A549 (cell line): Measurements from ENCODE around the gene GDF10.

Experiments used
- CTCF ChIP-seq: fragments of >200 bp; sonication (Bioruptor Twin); formaldehyde crosslinking; IDR thresholded peaks from 3 replicates; pipeline ENCODE4 v1.5.1; 2016
- FOSL2 ChIP-seq, 2 experiments: fragments of 450-650 bp in 1 of 2; fragments of >200 bp in 1 of 2; sonication (Bioruptor Twin) in 1 of 2; formaldehyde crosslinking; IDR thresholded peaks; 2 replicates each; pipeline versions ENCODE4 v1.5.0 to v1.6.1; 2016 to 2020; ENCODE audit warnings: mild to moderate bottlenecking in 1 of 2, moderate library complexity in 1 of 2
- JUNB ChIP-seq: fragments of >200 bp; sonication (Bioruptor Twin); formaldehyde crosslinking; IDR thresholded peaks from 2 replicates; pipeline ENCODE4 v1.6.1; 2016
- NR3C1 ChIP-seq: fragments of >200 bp; sonication (Bioruptor Twin); formaldehyde crosslinking; IDR thresholded peaks from 3 replicates; pipeline ENCODE4 v1.6.1; 2017
- PHF8 ChIP-seq: fragments of 200-600 bp; sonication (generic); IDR thresholded peaks from 2 replicates; pipeline ENCODE4 v1.6.1; 2016; ENCODE audit warnings: low read depth, mild to moderate bottlenecking, antibody characterized with exemption, moderate library complexity, borderline replicate concordance
- POLR2A ChIP-seq: IDR thresholded peaks from 2 replicates; pipeline ENCODE4 v1.6.1; 2012; ENCODE audit warnings: mild to moderate bottlenecking, low read length
- RAD21 ChIP-seq, 2 experiments: fragments of >200 bp in 1 of 2; sonication (Bioruptor Twin) in 1 of 2; formaldehyde crosslinking in 1 of 2; IDR thresholded peaks in 1 of 2; conservative IDR thresholded peaks in 1 of 2; 2 replicates in 1 of 2; 3 replicates in 1 of 2; pipeline ENCODE4 v1.6.1; 2012 to 2018; ENCODE audit warnings: inconsistent platforms in 1 of 2
- SMC3 ChIP-seq: fragments of >200 bp; sonication (Bioruptor Twin); formaldehyde crosslinking; IDR thresholded peaks from 3 replicates; pipeline ENCODE4 v1.6.1; 2018; ENCODE audit warnings: inconsistent platforms
- TF ChIP-seq, protein P1 (sequence below): IDR thresholded peaks from 2 replicates; pipeline ENCODE4 v1.6.1; 2012

GRCh38 chr10:47316131-47316530 is 16.1 kb downstream of the GDF10 start:
- no peak for TF ChIP-seq FOSL2 (IDR thresholded peaks at IDR 0.05)
- no peak for TF ChIP-seq FOSL2 (CRISPR knock-in tag; IDR thresholded peaks at IDR 0.05)
- no peak for TF ChIP-seq POLR2A
- no peak for TF ChIP-seq NR3C1
- TF ChIP-seq CTCF, result no peak
- TF ChIP-seq SMC3, result no peak
- no peak for TF ChIP-seq RAD21 (conservative IDR thresholded peaks at IDR 0.05 in 1 of 2, IDR thresholded peaks at IDR 0.05 in 1 of 2)
- TF ChIP-seq, protein P1, sequence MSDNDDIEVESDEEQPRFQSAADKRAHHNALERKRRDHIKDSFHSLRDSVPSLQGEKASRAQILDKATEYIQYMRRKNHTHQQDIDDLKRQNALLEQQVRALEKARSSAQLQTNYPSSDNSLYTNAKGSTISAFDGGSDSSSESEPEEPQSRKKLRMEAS, result no peak
- TF ChIP-seq PHF8, result no peak
- TF ChIP-seq JUNB, result no peak
